Measurements from ENCODE around the gene ANKMY1. TPM values are rescaled to one million over a fixed set of nuclear protein-coding genes. Genes with fewer than 3 reads are reported as not detected.

Gene ANKMY1
- total RNA-seq, 4 donors from 2014 or later = 11.7 to 30.5 (median 15.3) TPM

- no peak for TF ChIP-seq CTCF (IDR thresholded peaks at IDR 0.05; ENCODE audit: low read depth)
Observed at GRCh38 chr2:240525802-240526201, 32.0 kb downstream of the ANKMY1 start.

DNA sequence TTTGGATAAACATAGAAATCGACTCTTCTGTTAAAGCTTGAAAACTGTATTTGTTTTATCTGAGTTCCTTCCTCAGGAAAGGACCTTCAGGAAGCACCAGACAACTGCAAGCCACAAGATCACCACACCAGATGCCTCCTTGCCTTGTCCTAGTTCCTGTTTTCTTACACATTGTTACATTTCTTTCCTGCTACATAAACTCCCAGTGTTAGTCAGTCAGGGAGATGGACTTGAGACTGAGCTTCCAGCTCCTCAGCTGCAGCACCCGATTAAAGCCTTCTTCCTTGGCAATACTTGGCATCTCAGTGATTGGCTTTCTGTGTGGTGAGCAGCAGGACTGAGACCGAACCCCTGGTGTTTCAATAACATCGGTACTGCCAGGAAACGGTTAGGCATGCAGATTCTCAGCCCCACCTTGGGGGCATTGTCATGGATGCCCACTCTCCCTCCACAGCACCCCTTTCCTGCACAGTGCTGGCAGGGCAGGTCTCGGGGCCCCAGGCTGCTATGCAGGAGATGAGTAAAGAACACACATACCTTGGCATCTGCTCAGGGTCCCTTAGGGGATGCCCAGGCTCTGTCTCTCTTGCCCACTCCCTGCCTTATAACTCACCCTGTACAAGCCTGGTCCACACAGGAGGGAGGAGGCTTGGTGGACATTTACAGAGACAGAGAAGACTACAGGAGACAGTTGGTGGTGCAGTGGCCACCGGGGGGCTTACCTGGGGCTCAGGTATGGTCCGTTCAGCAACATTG is 32.6 kb downstream of the ANKMY1 start:
- TF ChIP-seq CTCF (IDR thresholded peaks at IDR 0.05; ENCODE audit: low read depth) = no peak

GRCh38 chr2:240523451-240524281 is 34.1 kb downstream of the ANKMY1 start:
- TF ChIP-seq CTCF (IDR thresholded peaks at IDR 0.05; ENCODE audit: low read depth) = no peak

DNA sequence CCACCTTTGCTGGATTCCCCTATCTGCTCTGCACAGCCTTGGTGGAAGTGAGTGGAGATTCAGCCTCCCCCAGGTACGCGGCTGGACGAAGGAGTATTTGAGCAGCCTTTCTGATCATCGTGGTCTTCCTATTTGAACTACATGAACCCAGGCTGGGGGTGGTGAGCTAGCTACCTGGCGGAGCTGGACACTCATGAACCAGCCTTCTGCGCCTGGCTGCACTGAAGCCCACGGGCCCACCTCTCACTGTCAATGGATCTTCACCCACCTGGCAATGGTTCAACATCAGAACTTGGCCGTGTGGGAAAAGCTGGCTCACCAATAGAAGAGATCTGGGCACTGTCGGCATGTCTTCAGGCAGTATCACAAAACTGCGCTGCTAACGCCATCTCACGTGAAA is 35.4 kb downstream of the ANKMY1 start:
- no peak for TF ChIP-seq CTCF (IDR thresholded peaks at IDR 0.05; ENCODE audit: low read depth)

GRCh38 chr2:240520974-240521350 is 36.8 kb downstream of the ANKMY1 start:
- TF ChIP-seq CTCF (IDR thresholded peaks at IDR 0.05; ENCODE audit: low read depth) = no peak

DNA sequence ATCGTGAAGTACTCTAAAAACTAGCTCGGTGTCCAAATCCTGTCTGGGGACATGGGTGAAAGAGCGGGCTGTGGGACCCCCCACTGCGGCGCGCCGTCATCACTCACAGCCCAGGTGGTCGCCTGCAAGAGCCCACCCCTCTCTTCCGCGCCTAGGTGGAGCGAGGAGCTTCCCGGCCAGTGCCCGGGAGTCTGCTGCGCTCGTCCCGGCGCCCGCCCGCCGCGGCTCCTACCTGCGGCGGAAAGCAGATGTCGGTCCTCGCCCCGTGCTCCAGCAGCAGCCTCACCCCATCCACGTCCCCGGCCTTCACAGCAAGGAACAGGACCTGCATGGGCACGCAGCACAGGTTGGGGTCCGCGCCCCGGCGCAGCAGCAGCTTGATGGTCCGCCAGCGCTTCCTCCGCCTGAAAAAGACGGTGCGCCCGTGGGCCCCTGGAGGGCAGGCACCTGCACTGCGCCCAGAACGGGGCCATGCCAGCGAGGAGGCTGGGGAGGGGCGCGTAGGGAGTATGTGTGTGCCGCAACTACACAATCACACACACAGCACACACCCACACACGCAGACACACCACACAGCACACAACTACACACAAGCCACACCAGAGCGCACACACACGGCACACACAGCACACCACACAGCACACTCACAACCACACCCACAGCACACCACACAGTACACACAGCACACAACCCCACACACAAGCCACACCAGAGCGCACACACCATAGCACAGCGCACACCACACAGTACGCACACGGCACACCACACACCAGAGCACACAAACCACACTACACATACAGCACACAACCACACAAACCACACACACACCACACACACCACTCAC is 37.4 kb downstream of the ANKMY1 start:
- no peak for TF ChIP-seq CTCF (IDR thresholded peaks at IDR 0.05; ENCODE audit: low read depth)
